GM12892 (cell line): ENCODE measurements around the gene PTS.

ENCODE experiments used
- POLR2A ChIP-seq: IDR thresholded peaks from 2 replicates; pipeline ENCODE4 v1.6.1; 2011; ENCODE audit warnings: low read depth, low read length, control low read depth
- POLR2AphosphoS5 ChIP-seq: IDR thresholded peaks from 2 replicates; pipeline ENCODE4 v1.6.1; 2011; ENCODE audit warnings: low read depth, low read length, control low read depth
- TAF1 ChIP-seq: IDR thresholded peaks from 2 replicates; pipeline ENCODE4 v1.6.1; 2011; ENCODE audit warnings: low read depth, mild to moderate bottlenecking, control low read depth, low read length, borderline replicate concordance

DNA sequence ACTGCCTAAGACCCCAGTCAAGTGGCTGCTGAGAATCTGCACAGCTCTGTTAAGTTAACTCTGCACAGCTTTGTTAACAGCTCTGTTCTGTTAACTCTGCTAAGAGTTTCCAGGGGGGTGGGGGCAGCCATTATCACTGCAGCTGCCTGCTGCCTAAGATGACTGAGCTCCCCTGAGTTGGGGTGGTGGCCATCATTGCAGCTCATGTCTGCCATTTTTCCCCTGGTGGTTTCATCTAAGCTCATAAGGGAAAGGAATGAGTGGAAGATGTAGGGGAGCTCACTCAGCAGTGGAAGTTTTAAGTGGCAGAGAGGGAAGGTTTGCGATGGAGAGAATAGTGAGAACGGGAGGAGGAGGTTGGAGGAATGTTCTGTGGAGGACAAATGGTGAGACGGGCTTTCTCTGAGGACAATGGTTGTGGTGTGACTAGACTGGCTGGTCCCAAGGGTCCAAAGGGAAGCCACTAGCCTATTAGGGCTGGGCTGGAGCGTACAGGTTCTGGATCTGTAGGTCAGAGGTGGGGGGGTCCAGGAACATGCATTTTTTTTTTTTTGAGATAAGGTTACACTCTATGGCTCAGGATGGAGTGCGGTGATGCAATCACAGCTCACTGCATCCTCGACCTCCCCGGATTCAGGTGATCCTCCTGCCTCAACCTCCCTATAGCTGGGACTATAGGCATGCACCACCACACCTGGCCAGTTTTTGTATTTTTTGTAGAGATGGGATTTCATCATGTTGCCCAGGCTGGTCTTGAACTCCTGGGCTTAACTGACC lies 48.0 kb downstream of the PTS start:
- TF ChIP-seq POLR2A (no peak), POLR2AphosphoS5 (no peak), TAF1 (no peak)
